Panc1 (cell line): ENCODE results near the gene RPL13. TPM values are rescaled to one million over a fixed set of nuclear protein-coding genes. Genes with fewer than 3 reads are reported as not detected.

Experiments
- ATAC-seq: fragments of 200-7000 bp; cut with Tn5 transposase; 2 replicates; pipeline ENCODE4 v1.9.1; 2020; ENCODE audit warnings: mild to moderate bottlenecking, moderate library complexity
- BruUV-seq: library from RNA; stranded (reverse); fragments of 400-500 nt; replicated peaks from 2 replicates; lab custom pipeline; 2021; lab: Mats Ljungman, UMichigan
- CTCF ChIA-PET: fragments of 300-600 bp; sonication (Branson Sonifier 250); formaldehyde crosslinking; loops from one replicate; lab custom pipeline; 2022; ENCODE audit warnings: antibody characterized with exemption; lab: Charles Lee
- POLR2A ChIA-PET: fragments of 300-600 bp; sonication (Branson Sonifier 250); formaldehyde crosslinking; loops from one replicate; lab custom pipeline; 2022; ENCODE audit warnings: antibody characterized with exemption; lab: Charles Lee
- DNase-seq: peaks from one replicate; pipeline ENCODE4 v3.0.0-alpha.2; 2010; ENCODE audit warnings: low read depth, low spot score
- H3K27ac ChIP-seq: 2 replicates; pipeline ENCODE4 v1.5.1; 2011; ENCODE audit warnings: mild to moderate bottlenecking, low read length, inconsistent platforms
- H3K27me3 ChIP-seq: fragments of 200-500 bp; sonication (Bioruptor generic); 2 replicates; pipeline ENCODE4 v1.6.0; 2014; ENCODE audit warnings: low read length, inconsistent platforms; ENCODE audit not compliant: control insufficient read depth, insufficient read depth
- H3K36me3 ChIP-seq: fragments of 200-500 bp; sonication (Bioruptor generic); 2 replicates; pipeline ENCODE4 v1.5.1; 2014; ENCODE audit warnings: inconsistent platforms, mild to moderate bottlenecking, low read length, moderate library complexity; ENCODE audit not compliant: control insufficient read depth, insufficient read depth
- H3K4me1 ChIP-seq: 2 replicates; pipeline ENCODE4 v1.5.1; 2011; ENCODE audit warnings: inconsistent platforms, mild to moderate bottlenecking, low read length, moderate library complexity; ENCODE audit not compliant: control insufficient read depth, insufficient read depth
- H3K4me3 ChIP-seq, 2 experiments: 2 replicates each; pipeline ENCODE4 v1.5.1; 2011 to 2012; ENCODE audit warnings: low read depth in 2 of 2, low read length in 2 of 2, mild to moderate bottlenecking in 2 of 2, inconsistent platforms in 1 of 2, moderate library complexity in 1 of 2
- H3K9me3 ChIP-seq: fragments of 200-500 bp; sonication (Bioruptor generic); 2 replicates; pipeline ENCODE4 v1.5.1; 2014; ENCODE audit warnings: low read depth, mild to moderate bottlenecking, inconsistent platforms, low read length, moderate library complexity; ENCODE audit not compliant: control insufficient read depth, insufficient read depth
- POLR2AphosphoS5 ChIP-seq: IDR thresholded peaks from 2 replicates; pipeline ENCODE4 v1.6.1; 2012; ENCODE audit warnings: mild to moderate bottlenecking, low read depth, low read length, moderate library complexity
- SIN3A ChIP-seq: IDR thresholded peaks from 2 replicates; pipeline ENCODE4 v1.6.1; 2012; ENCODE audit warnings: low read depth, mild to moderate bottlenecking, low read length, moderate library complexity, borderline replicate concordance; ENCODE audit not compliant: insufficient read depth
- TCF7L2 ChIP-seq: IDR thresholded peaks from 2 replicates; pipeline ENCODE4 v1.6.1; 2011; ENCODE audit warnings: mild to moderate bottlenecking, low read depth, low read length, inconsistent platforms
- in situ Hi-C: cut with HindIII; loops from 2 replicates; pipeline ENCODE4 v1.10.0; 2016; ENCODE audit warnings: low sequenced_read_pairs, low pct_unique_long_range_greater_than_20kb
- intact Hi-C: fragments of 100-400 bp; cut with micrococcal nuclease; formaldehyde crosslinking; loops from one replicate; pipeline ENCODE4 v1.10.0; 2022; ENCODE audit not compliant: unreplicated experiment
- total RNA-seq: library from RNA; stranded (reverse); gene quantifications from one replicate; pipeline ENCODE4 v1.2.1, GENCODE V29; 2021; ENCODE audit not compliant: unreplicated experiment
- TF ChIP-seq, protein P1 (sequence below), 2 experiments: IDR thresholded peaks; 2 replicates each; pipeline ENCODE4 v1.6.1; 2011 to 2012; ENCODE audit warnings: low read depth in 2 of 2, control low read depth in 1 of 2, low read length in 1 of 2, mild to moderate bottlenecking in 1 of 2, moderate library complexity in 1 of 2; ENCODE audit not compliant: insufficient read depth in 1 of 2
- TF ChIP-seq, protein P2 (sequence below): fragments of 450-650 bp; IDR thresholded peaks from 2 replicates; pipeline ENCODE4 v1.5.1; 2017; ENCODE audit warnings: mild to moderate bottlenecking

RPL13 gene
- total RNA-seq, 1 experiment from 2014 or later = 965 TPM

DNA sequence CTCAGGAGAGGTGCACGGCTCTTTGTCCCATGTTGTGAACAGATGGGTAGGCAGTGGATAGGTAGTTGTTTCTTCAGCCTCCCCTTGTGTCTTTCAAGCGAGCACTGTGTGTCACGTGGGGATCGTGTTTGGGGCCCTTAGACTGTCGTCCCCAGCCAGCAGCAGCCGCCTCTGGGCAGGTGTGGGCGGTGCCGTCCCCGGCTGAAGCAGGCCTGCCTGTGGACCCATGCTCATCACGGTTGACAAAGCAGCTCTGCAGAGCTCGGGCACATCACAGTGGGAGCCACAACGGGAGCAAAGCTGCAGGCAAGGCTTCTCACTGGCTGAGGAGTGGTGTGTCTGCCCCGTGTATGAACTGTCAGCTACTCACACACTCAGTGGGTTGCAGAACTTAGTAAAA, 4.7 kb upstream of the RPL13 start:
- ChIA-PET POLR2A (no interaction called here), CTCF (no interaction called here)
- H3K4me3 ChIP-seq = no peak overlapping the region
- TF ChIP-seq, protein P1, sequence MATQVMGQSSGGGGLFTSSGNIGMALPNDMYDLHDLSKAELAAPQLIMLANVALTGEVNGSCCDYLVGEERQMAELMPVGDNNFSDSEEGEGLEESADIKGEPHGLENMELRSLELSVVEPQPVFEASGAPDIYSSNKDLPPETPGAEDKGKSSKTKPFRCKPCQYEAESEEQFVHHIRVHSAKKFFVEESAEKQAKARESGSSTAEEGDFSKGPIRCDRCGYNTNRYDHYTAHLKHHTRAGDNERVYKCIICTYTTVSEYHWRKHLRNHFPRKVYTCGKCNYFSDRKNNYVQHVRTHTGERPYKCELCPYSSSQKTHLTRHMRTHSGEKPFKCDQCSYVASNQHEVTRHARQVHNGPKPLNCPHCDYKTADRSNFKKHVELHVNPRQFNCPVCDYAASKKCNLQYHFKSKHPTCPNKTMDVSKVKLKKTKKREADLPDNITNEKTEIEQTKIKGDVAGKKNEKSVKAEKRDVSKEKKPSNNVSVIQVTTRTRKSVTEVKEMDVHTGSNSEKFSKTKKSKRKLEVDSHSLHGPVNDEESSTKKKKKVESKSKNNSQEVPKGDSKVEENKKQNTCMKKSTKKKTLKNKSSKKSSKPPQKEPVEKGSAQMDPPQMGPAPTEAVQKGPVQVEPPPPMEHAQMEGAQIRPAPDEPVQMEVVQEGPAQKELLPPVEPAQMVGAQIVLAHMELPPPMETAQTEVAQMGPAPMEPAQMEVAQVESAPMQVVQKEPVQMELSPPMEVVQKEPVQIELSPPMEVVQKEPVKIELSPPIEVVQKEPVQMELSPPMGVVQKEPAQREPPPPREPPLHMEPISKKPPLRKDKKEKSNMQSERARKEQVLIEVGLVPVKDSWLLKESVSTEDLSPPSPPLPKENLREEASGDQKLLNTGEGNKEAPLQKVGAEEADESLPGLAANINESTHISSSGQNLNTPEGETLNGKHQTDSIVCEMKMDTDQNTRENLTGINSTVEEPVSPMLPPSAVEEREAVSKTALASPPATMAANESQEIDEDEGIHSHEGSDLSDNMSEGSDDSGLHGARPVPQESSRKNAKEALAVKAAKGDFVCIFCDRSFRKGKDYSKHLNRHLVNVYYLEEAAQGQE (IDR thresholded peaks at IDR 0.05; ENCODE audit: insufficient read depth in 1 of 2, low read depth in 2 of 2, low read length in 1 of 2) = no peak
- TF ChIP-seq, protein P2, sequence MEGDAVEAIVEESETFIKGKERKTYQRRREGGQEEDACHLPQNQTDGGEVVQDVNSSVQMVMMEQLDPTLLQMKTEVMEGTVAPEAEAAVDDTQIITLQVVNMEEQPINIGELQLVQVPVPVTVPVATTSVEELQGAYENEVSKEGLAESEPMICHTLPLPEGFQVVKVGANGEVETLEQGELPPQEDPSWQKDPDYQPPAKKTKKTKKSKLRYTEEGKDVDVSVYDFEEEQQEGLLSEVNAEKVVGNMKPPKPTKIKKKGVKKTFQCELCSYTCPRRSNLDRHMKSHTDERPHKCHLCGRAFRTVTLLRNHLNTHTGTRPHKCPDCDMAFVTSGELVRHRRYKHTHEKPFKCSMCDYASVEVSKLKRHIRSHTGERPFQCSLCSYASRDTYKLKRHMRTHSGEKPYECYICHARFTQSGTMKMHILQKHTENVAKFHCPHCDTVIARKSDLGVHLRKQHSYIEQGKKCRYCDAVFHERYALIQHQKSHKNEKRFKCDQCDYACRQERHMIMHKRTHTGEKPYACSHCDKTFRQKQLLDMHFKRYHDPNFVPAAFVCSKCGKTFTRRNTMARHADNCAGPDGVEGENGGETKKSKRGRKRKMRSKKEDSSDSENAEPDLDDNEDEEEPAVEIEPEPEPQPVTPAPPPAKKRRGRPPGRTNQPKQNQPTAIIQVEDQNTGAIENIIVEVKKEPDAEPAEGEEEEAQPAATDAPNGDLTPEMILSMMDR = no peak
- no peak for TF ChIP-seq POLR2AphosphoS5
- TF ChIP-seq TCF7L2 = no peak
- TF ChIP-seq SIN3A = no peak
- H3K27ac ChIP-seq = no peak overlapping the region
- peaks cover 9% of the 10 kb centered on the region for H3K36me3 ChIP-seq
- no peaks in the 10 kb centered on the region for H3K9me3 ChIP-seq
- H3K4me1 ChIP-seq = no peaks in the 10 kb centered on the region
- ATAC-seq (no peak), DNase-seq (no peak)
- intact Hi-C loops (no loop called here), in situ Hi-C loops (no loop called here)
- H3K27me3 ChIP-seq = no peaks in the 10 kb centered on the region
- no TSS peak for BruUV-seq

DNA sequence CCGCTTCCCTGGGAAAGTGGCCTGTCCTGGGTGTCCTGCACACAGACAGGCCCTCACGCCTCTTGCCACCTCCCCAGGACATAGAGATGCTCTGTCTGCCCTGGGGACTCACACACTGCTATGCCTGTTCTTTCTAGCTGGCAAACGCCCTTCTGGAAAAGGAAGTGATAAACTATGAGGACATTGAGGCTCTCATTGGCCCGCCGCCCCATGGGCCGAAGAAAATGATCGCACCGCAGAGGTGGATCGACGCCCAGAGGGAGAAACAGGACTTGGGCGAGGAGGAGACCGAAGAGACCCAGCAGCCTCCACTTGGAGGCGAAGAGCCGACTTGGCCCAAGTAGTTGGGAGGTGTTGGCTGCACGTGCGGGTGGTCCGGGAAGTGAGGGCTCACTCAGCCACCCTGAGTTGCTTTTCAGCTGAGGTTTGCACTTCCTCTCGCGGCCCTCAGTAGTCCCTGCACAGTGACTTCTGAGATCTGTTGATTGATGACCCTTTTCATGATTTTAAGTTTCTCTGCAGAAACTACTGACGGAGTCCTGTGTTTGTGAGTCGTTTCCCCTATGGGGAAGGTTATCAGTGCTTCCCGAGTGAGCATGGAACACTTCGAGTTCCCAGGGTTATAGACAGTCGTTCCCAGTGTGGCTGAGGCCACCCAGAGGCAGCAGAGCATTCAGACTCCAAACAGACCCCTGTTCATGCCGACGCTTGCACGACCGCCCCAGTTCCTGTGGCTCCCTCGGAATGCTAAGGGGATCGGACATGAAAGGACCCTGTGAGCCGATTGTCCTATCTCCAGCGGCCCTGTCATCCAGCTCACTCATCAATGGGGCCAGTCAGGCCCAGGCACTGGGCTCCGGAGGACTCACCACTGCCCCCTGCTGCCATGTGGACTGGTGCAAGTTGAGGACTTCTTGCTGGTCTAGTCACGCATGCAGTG, 3.5 kb upstream of the RPL13 start:
- POLR2A ChIA-PET = no interaction called here
- no peaks in the 10 kb centered on the region for H3K9me3 ChIP-seq
- ATAC-seq = peak; percentile 62
- intact Hi-C loops (no loop called here), in situ Hi-C loops (no loop called here)
- DNase-seq = no peak
- no peak overlapping the region for H3K4me3 ChIP-seq
- no peaks in the 10 kb centered on the region for H3K27me3 ChIP-seq
- H3K27ac ChIP-seq = no peak overlapping the region
- no peaks in the 10 kb centered on the region for H3K4me1 ChIP-seq
- CTCF ChIA-PET = no interaction called here
- no TSS peak for BruUV-seq
- TF ChIP-seq TCF7L2 = no peak
- TF ChIP-seq, protein P2 = peak; percentile 88
- peaks cover 21% of the 10 kb centered on the region for H3K36me3 ChIP-seq
